ENCODE data around the gene TACO1. TPM values are rescaled to one million over a fixed set of nuclear protein-coding genes. Genes with fewer than 3 reads are reported as not detected.

The TACO1 gene
- total RNA-seq, 1 donor from 2014 or later: 13.6 TPM

GRCh38 chr17:63646488-63646806 lies 45.8 kb downstream of the TACO1 start:
- Histone ChIP-seq H3K9me3 (no peaks in the 10 kb centered on the region), H3K27ac (peak overlapping the region; percentile 25), H3K4me1 (peaks cover 65% of the 10 kb centered on the region), H3K36me3 (peaks cover 55% of the 10 kb centered on the region), H3K27me3 (ENCODE audit: low read depth) (no peaks in the 10 kb centered on the region), H3K4me3 (no peak overlapping the region)
- ATAC-seq (peak; percentile 26 to 34), DNase-seq (no peak)
- TF ChIP-seq CTCF (IDR thresholded peaks at IDR 0.05): no peak
- intact Hi-C loops (cut with DNase I): no loop called here

GRCh38 chr17:63647065-63647725 lies 46.5 kb downstream of the TACO1 start:
- peaks cover 65% of the 10 kb centered on the region for H3K4me1 ChIP-seq
- TF ChIP-seq CTCF (IDR thresholded peaks at IDR 0.05): no peak
- peaks cover 62% of the 10 kb centered on the region for H3K36me3 ChIP-seq
- H3K9me3 ChIP-seq: no peaks in the 10 kb centered on the region
- H3K4me3 ChIP-seq: no peak overlapping the region
- ATAC-seq: peak; percentile 76 to 84
- intact Hi-C loops (cut with DNase I): no loop called here
- H3K27me3 ChIP-seq (ENCODE audit: low read depth): no peaks in the 10 kb centered on the region
- peak overlapping the region; percentile 19 for H3K27ac ChIP-seq
- DNase-seq: no peak

- peak overlapping the region; percentile 19 for H3K27ac ChIP-seq
- ATAC-seq (no peak), DNase-seq (no peak)
- intact Hi-C loops (cut with DNase I): no loop called here
- no peaks in the 10 kb centered on the region for H3K9me3 ChIP-seq
- H3K36me3 ChIP-seq: peaks cover 65% of the 10 kb centered on the region
- H3K4me1 ChIP-seq: peaks cover 61% of the 10 kb centered on the region
- H3K27me3 ChIP-seq (ENCODE audit: low read depth): no peaks in the 10 kb centered on the region
- no peak for TF ChIP-seq CTCF (IDR thresholded peaks at IDR 0.05)
- H3K4me3 ChIP-seq: no peak overlapping the region
Observed at GRCh38 chr17:63647936-63648335, 47.2 kb downstream of the TACO1 start.

GRCh38 chr17:63649813-63650212 lies 49.1 kb downstream of the TACO1 start:
- intact Hi-C loops (cut with DNase I): no loop called here
- Histone ChIP-seq H3K36me3 (peaks cover 80% of the 10 kb centered on the region), H3K4me3 (no peak overlapping the region), H3K27ac (no peak overlapping the region), H3K27me3 (ENCODE audit: low read depth) (no peaks in the 10 kb centered on the region), H3K4me1 (peaks cover 47% of the 10 kb centered on the region), H3K9me3 (no peaks in the 10 kb centered on the region)
- no peak for TF ChIP-seq CTCF (IDR thresholded peaks at IDR 0.05)
- no peak for DNase-seq
- ATAC-seq: peak in 1 of 2 donors; percentile 47

- no peaks in the 10 kb centered on the region for H3K9me3 ChIP-seq
- peaks cover 77% of the 10 kb centered on the region for H3K36me3 ChIP-seq
- TF ChIP-seq CTCF (IDR thresholded peaks at IDR 0.05): no peak
- H3K27me3 ChIP-seq (ENCODE audit: low read depth): no peaks in the 10 kb centered on the region
- H3K27ac ChIP-seq: no peak overlapping the region
- peaks cover 24% of the 10 kb centered on the region for H3K4me1 ChIP-seq
- no peak overlapping the region for H3K4me3 ChIP-seq
- ATAC-seq: no peak
- intact Hi-C loops (cut with DNase I): no loop called here
- DNase-seq: no peak
Observed at GRCh38 chr17:63652106-63652505, 51.4 kb downstream of the TACO1 start.
